ENCODE results near the gene ZNF593. TPM values are rescaled to one million over a fixed set of nuclear protein-coding genes. Genes with fewer than 3 reads are reported as not detected.

The ZNF593 gene
- total and polyA plus RNA-seq, 9 of the 15 experiments (the other 6 are each of a cell fraction or from before 2014, with no cell fraction given) = 9.8 to 334 (median 48.2) TPM

DNA sequence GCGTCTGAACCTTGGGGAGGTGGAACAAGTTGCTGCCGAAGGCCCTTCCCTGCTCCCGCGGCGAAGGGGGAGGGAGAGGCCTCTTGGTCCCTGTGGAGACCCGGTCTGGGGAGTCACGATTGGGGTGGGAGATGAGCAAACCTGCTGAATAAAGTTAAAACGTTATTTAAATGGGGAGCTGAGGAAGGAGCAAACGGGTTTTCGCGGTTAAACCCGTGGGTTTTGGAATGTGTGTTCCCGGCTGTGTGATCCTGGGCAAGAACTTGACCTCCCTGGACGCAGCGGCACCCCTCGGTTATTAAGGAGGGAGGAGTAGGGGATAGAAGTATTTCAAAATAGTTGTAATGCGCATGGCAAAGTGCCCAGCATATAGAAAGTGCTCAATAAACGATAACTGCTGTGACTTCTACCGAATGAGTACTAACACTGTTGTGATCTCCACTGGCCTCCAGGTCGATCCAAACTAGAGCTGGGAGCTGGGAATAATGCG is 7.4 kb upstream of the ZNF593 start (continued):
- TF ChIP-seq HNRNPLL (IDR thresholded peaks at IDR 0.05; ENCODE audit: low read depth, low read length, poor library complexity, severe bottlenecking) = no peak
- TF ChIP-seq ZNF79 (CRISPR knock-in tag; IDR thresholded peaks at IDR 0.05; ENCODE audit: low read depth) = no peak
- TF ChIP-seq, protein P1, sequence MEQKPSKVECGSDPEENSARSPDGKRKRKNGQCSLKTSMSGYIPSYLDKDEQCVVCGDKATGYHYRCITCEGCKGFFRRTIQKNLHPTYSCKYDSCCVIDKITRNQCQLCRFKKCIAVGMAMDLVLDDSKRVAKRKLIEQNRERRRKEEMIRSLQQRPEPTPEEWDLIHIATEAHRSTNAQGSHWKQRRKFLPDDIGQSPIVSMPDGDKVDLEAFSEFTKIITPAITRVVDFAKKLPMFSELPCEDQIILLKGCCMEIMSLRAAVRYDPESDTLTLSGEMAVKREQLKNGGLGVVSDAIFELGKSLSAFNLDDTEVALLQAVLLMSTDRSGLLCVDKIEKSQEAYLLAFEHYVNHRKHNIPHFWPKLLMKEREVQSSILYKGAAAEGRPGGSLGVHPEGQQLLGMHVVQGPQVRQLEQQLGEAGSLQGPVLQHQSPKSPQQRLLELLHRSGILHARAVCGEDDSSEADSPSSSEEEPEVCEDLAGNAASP (IDR thresholded peaks at IDR 0.05) = no peak
- no peak for TF ChIP-seq HDAC6 (IDR thresholded peaks at IDR 0.05; ENCODE audit: low read depth, low read length)
- TF ChIP-seq ETV5 (CRISPR knock-in tag; IDR thresholded peaks at IDR 0.05; ENCODE audit: low read depth) = peak; percentile 54; the same call in 1 of the 2 replicates
- TF ChIP-seq, protein P2, sequence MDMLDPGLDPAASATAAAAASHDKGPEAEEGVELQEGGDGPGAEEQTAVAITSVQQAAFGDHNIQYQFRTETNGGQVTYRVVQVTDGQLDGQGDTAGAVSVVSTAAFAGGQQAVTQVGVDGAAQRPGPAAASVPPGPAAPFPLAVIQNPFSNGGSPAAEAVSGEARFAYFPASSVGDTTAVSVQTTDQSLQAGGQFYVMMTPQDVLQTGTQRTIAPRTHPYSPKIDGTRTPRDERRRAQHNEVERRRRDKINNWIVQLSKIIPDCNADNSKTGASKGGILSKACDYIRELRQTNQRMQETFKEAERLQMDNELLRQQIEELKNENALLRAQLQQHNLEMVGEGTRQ (CRISPR knock-in tag; IDR thresholded peaks at IDR 0.05) = no peak
- no peak for TF ChIP-seq GABPA (tag; conservative IDR thresholded peaks at IDR 0.05; ENCODE audit: low read depth)
- TF ChIP-seq SIX5 (IDR thresholded peaks at IDR 0.05; ENCODE audit: borderline replicate concordance in 1 of 2, insufficient read depth in 1 of 2, low read depth in 1 of 2, low read length in 2 of 2) = no peak
- no peak for TF ChIP-seq BHLHE40 (IDR thresholded peaks at IDR 0.05; ENCODE audit: low read length)
- TF ChIP-seq, protein P3, sequence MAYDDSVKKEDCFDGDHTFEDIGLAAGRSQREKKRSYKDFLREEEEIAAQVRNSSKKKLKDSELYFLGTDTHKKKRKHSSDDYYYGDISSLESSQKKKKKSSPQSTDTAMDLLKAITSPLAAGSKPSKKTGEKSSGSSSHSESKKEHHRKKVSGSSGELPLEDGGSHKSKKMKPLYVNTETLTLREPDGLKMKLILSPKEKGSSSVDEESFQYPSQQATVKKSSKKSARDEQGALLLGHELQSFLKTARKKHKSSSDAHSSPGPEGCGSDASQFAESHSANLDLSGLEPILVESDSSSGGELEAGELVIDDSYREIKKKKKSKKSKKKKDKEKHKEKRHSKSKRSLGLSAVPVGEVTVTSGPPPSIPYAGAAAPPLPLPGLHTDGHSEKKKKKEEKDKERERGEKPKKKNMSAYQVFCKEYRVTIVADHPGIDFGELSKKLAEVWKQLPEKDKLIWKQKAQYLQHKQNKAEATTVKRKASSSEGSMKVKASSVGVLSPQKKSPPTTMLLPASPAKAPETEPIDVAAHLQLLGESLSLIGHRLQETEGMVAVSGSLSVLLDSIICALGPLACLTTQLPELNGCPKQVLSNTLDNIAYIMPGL (CRISPR knock-in tag; IDR thresholded peaks at IDR 0.05) = peak; percentile 8; the same call in 1 of the 2 replicates
- TF ChIP-seq GTF2E2 (tag; IDR thresholded peaks at IDR 0.05) = no peak
- TF ChIP-seq CSDE1 (IDR thresholded peaks at IDR 0.05) = no peak
- TF ChIP-seq MAZ (CRISPR knock-in tag; conservative IDR thresholded peaks at IDR 0.05 in 1 of 2, IDR thresholded peaks at IDR 0.05 in 1 of 2) = peak in 1 of 2 experiments; percentile 27; a peak in 1 of 4 replicates
- no peak for TF ChIP-seq FOXA3 (CRISPR knock-in tag; conservative IDR thresholded peaks at IDR 0.05 in 1 of 2, IDR thresholded peaks at IDR 0.05 in 1 of 2)
- no peak for TF ChIP-seq CREM (IDR thresholded peaks at IDR 0.05; ENCODE audit: low read depth)
- TF ChIP-seq MTA3 (IDR thresholded peaks at IDR 0.05; ENCODE audit: borderline replicate concordance) = no peak
- TF ChIP-seq, protein P4, sequence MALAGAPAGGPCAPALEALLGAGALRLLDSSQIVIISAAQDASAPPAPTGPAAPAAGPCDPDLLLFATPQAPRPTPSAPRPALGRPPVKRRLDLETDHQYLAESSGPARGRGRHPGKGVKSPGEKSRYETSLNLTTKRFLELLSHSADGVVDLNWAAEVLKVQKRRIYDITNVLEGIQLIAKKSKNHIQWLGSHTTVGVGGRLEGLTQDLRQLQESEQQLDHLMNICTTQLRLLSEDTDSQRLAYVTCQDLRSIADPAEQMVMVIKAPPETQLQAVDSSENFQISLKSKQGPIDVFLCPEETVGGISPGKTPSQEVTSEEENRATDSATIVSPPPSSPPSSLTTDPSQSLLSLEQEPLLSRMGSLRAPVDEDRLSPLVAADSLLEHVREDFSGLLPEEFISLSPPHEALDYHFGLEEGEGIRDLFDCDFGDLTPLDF (CRISPR knock-in tag; IDR thresholded peaks at IDR 0.05) = no peak
- no peak for TF ChIP-seq RBM34 (IDR thresholded peaks at IDR 0.05; ENCODE audit: borderline replicate concordance, insufficient read depth, low read length)
- 0 out of 2 replicates have a peak, but pooled peaks have one; percentile 27 for TF ChIP-seq HDGF (IDR thresholded peaks at IDR 0.05)
- no peak for TF ChIP-seq JUND (IDR thresholded peaks at IDR 0.05; ENCODE audit: borderline replicate concordance, low read depth, low read length)
- no peak for TF ChIP-seq JUND (tag; IDR thresholded peaks at IDR 0.05; ENCODE audit: borderline replicate concordance, low read depth, low read length)
- TF ChIP-seq ZEB2 (IDR thresholded peaks at IDR 0.05) = no peak
- no peak for TF ChIP-seq OTX1 (CRISPR knock-in tag; IDR thresholded peaks at IDR 0.05)
